SU-DHL-6 (cell line): Measurements from ENCODE around the gene SULT1C3.

Experiments
- H2AFZ ChIP-seq: fragments of 200-600 bp; sonication (generic); 2 replicates; pipeline ENCODE4 v1.6.1; 2014; ENCODE audit warnings: low read depth, mild to moderate bottlenecking, moderate library complexity, mixed read lengths, antibody characterized with exemption, low read length; ENCODE audit not compliant: severe bottlenecking
- H3F3A ChIP-seq: fragments of 200-600 bp; shearing (Covaris generic); 2 replicates; pipeline ENCODE4 v1.6.0; 2016; ENCODE audit warnings: antibody characterized with exemption, mild to moderate bottlenecking; ENCODE audit not compliant: insufficient read depth
- H3K27ac ChIP-seq: fragments of 200-600 bp; sonication (generic); 2 replicates; pipeline ENCODE4 v1.5.1; 2016; ENCODE audit warnings: low read depth, mild to moderate bottlenecking, low read length, moderate library complexity, mixed read lengths
- H3K27me3 ChIP-seq: fragments of 200-600 bp; sonication (generic), shearing (Covaris generic); 2 replicates; pipeline ENCODE4 v1.6.0; 2014; ENCODE audit warnings: mild to moderate bottlenecking, low read length
- H3K36me3 ChIP-seq: fragments of 200-600 bp; sonication (generic); 2 replicates; pipeline ENCODE4 v1.6.1; 2014; ENCODE audit warnings: mild to moderate bottlenecking, low read length, mixed read lengths
- H3K4me2 ChIP-seq: fragments of 300-600, 200-600 bp; shearing (Covaris generic), sonication (generic); 2 replicates; pipeline ENCODE4 v1.6.0; 2014; ENCODE audit warnings: low read length, low read depth, mild to moderate bottlenecking; ENCODE audit not compliant: poor library complexity, severe bottlenecking
- H3K4me3 ChIP-seq: fragments of 200-600 bp; sonication (generic); 2 replicates; pipeline ENCODE4 v1.5.1; 2014; ENCODE audit warnings: antibody characterized with exemption, low read length, mild to moderate bottlenecking, mixed read lengths; ENCODE audit not compliant: insufficient read depth, poor library complexity, severe bottlenecking
- H3K79me2 ChIP-seq: fragments of 200-600 bp; sonication (generic); 2 replicates; pipeline ENCODE4 v1.6.1; 2014; ENCODE audit warnings: mild to moderate bottlenecking, low read length, moderate library complexity; ENCODE audit not compliant: insufficient read depth
- H3K9ac ChIP-seq: fragments of 200-600 bp; sonication (generic); 2 replicates; pipeline ENCODE4 v1.7.0; 2014; ENCODE audit warnings: mild to moderate bottlenecking, low read length
- H3K9me2 ChIP-seq: fragments of 200-600 bp; sonication (generic); replicated peaks from 2 replicates; pipeline ENCODE4 v1.6.1; 2014; ENCODE audit warnings: low read length; ENCODE audit not compliant: insufficient read depth
- H3K9me3 ChIP-seq: fragments of 200-600 bp; sonication (generic); 2 replicates; pipeline ENCODE4 v1.6.1; 2014; ENCODE audit warnings: low read length, mixed read lengths; ENCODE audit not compliant: insufficient read depth
- H4K20me1 ChIP-seq: fragments of 200-600 bp; sonication (generic); 2 replicates; pipeline ENCODE4 v1.6.1; 2014; ENCODE audit warnings: low read depth, mild to moderate bottlenecking, antibody characterized with exemption, low read length, moderate library complexity, mixed read lengths
- CTCF ChIP-seq: fragments of 200-600 bp; sonication (generic); IDR thresholded peaks from one replicate; pipeline ENCODE4 v1.5.1; 2017; ENCODE audit warnings: antibody characterized with exemption, mild to moderate bottlenecking, low read length, moderate library complexity; ENCODE audit not compliant: insufficient read depth, poor library complexity, severe bottlenecking
- EZH2phosphoT487 ChIP-seq: fragments of 200-600 bp; sonication (generic), shearing (Covaris generic); conservative IDR thresholded peaks from 2 replicates; pipeline ENCODE4 v1.6.1; 2018; ENCODE audit warnings: mild to moderate bottlenecking, antibody characterized with exemption, low read length, moderate library complexity, mixed read lengths

SULT1C3 gene

GRCh38 chr2:108285616-108286015 lies 45.8 kb downstream of the SULT1C3 start:
- Histone ChIP-seq H3K4me2 (no peak overlapping the region), H3K9me2 (no peaks in the 10 kb centered on the region), H4K20me1 (no peaks in the 10 kb centered on the region), H3K79me2 (no peaks in the 10 kb centered on the region), H3K27ac (no peak overlapping the region), H3F3A (no peaks in the 10 kb centered on the region), H3K4me3 (no peak overlapping the region), H2AFZ (no peak overlapping the region), H3K27me3 (no peaks in the 10 kb centered on the region), H3K36me3 (no peaks in the 10 kb centered on the region), H3K9ac (no peak overlapping the region), H3K9me3 (no peaks in the 10 kb centered on the region)
- TF ChIP-seq EZH2phosphoT487 (no peak), CTCF (no peak)

DNA sequence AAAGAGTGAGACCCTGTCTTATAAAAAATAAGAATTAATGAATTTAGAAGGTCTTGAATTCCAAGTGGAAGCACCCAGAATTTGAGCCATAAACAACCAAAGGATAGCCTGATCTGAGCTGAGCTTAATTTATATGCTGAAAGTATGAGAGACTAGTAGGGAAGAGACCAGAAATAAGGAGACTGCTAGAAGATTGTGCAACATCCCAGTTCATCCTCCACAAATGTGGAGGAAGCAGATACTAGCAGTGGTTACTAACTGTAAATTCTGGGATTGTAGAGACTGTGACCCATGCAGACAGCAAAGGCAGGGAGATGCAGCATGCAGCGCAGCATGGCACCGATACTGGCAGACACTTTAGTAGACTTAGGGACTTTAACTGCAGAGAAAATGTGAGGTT lies 47.4 kb downstream of the SULT1C3 start:
- H3K36me3 ChIP-seq: no peaks in the 10 kb centered on the region
- no peaks in the 10 kb centered on the region for H3K27me3 ChIP-seq
- H3K79me2 ChIP-seq: no peaks in the 10 kb centered on the region
- H3K9me2 ChIP-seq: no peaks in the 10 kb centered on the region
- H3F3A ChIP-seq: no peaks in the 10 kb centered on the region
- H3K9me3 ChIP-seq: no peaks in the 10 kb centered on the region
- H4K20me1 ChIP-seq: no peaks in the 10 kb centered on the region
- H3K9ac ChIP-seq: no peak overlapping the region
- H3K4me3 ChIP-seq: no peak overlapping the region
- H2AFZ ChIP-seq: no peak overlapping the region
- no peak overlapping the region for H3K4me2 ChIP-seq
- TF ChIP-seq CTCF (no peak), EZH2phosphoT487 (no peak)
- no peak overlapping the region for H3K27ac ChIP-seq

DNA sequence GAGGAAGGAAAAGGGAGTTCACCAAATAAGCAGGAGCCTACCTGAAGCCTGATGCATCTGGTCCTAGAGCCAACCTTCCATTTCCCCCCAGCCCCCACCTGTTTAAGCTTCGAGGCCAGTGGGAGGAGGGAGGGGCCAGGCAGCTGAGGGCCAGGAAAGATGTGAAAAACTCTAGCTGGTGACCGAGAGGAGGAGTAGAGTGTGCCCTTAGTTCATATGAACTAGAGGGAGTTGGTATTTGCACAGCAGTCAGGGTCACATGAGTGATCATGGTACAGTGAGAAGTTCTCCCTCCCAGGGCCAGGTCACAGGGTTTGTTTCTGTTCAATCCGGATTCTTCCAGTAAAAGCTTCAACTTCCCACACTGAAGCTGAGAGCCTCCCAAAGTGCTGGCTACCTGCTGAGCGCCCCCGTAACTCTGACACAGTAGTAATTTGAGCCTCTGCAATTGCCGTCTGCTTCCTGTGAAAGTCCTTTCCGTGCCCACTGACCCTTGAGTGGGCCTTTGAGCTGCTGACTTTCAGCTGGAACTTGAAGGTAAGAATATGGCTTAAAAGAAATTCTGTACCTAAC lies 48.9 kb downstream of the SULT1C3 start, which contains the start of gene SULT1C2:
Gene SULT1C2, plus strand, starts transcription at position 362 of the 573 bp plus-strand sequence. CDS start 4,773 bp downstream, outside the sequence.
- H3K27me3 ChIP-seq: no peaks in the 10 kb centered on the region
- no peak within 1 kb of the TSS for H3K27ac ChIP-seq
- H3K79me2 ChIP-seq: no peaks in the 10 kb centered on the region
- H3K9ac ChIP-seq: no peak within 1 kb of the TSS
- no peaks in the 10 kb centered on the region for H4K20me1 ChIP-seq
- H3K36me3 ChIP-seq: no peaks in the 10 kb centered on the region
- H2AFZ ChIP-seq: no peak within 1 kb of the TSS
- no peak for TF ChIP-seq EZH2phosphoT487
- no peak for TF ChIP-seq CTCF
- no peak within 1 kb of the TSS for H3K4me2 ChIP-seq
- H3K9me3 ChIP-seq: no peaks in the 10 kb centered on the region
- no peaks in the 10 kb centered on the region for H3K9me2 ChIP-seq
- H3K4me3 ChIP-seq: no peak within 1 kb of the TSS
- no peaks in the 10 kb centered on the region for H3F3A ChIP-seq
